HepG2 (cell line): Measurements from ENCODE around the gene VARS2. TPM values are rescaled to one million over a fixed set of nuclear protein-coding genes. Genes with fewer than 3 reads are reported as not detected.
A peak's percentile ranks its signal among the peaks of the same experiment; 100 is the strongest.

Experiments
- ARNTL ChIP-seq: sonication (generic); formaldehyde crosslinking; IDR thresholded peaks from 2 replicates; pipeline ENCODE4 v1.4.0; 2020; ENCODE audit warnings: mild to moderate bottlenecking, missing genetic modification reagents
- CERS6 ChIP-seq: sonication (generic); formaldehyde crosslinking; IDR thresholded peaks from 2 replicates; pipeline ENCODE4 v1.5.0; 2020; ENCODE audit warnings: missing genetic modification reagents
- IRF2 ChIP-seq: IDR thresholded peaks from 2 replicates; pipeline ENCODE4 v1.6.1; 2018; ENCODE audit warnings: missing genetic modification reagents, missing compliant biosample characterization
- MTA1 ChIP-seq: sonication (generic); formaldehyde crosslinking; IDR thresholded peaks from 2 replicates; pipeline ENCODE4 v1.4.0; 2020; ENCODE audit warnings: missing genetic modification reagents, mild to moderate bottlenecking, borderline replicate concordance
- NFKB2 ChIP-seq: sonication (generic); formaldehyde crosslinking; IDR thresholded peaks from 2 replicates; pipeline ENCODE4 v1.4.0; 2020; ENCODE audit warnings: missing genetic modification reagents, borderline replicate concordance
- NFYB ChIP-seq: sonication (generic); formaldehyde crosslinking; IDR thresholded peaks from 2 replicates; pipeline ENCODE4 v1.4.0; 2020; ENCODE audit warnings: missing genetic modification reagents
- POLR2G ChIP-seq: fragments of 200-400 bp; formaldehyde crosslinking; IDR thresholded peaks from 2 replicates; pipeline ENCODE4 v1.6.1; 2018; ENCODE audit warnings: mild to moderate bottlenecking, low read depth, low read length, moderate library complexity
- SP4 ChIP-seq: sonication (generic); formaldehyde crosslinking; IDR thresholded peaks from 2 replicates; pipeline ENCODE4 v1.8.1; 2023; ENCODE audit warnings: mild to moderate bottlenecking, missing genetic modification reagents
- SP5 ChIP-seq: IDR thresholded peaks from 2 replicates; pipeline ENCODE4 v1.6.1; 2016; ENCODE audit warnings: low read depth, borderline replicate concordance
- SRSF1 ChIP-seq: fragments of 200-400 bp; formaldehyde crosslinking; optimal IDR thresholded peaks from 2 replicates; pipeline ENCODE3; 2017; ENCODE audit warnings: mild to moderate bottlenecking, low read depth, low read length, moderate library complexity
- ZBTB1 ChIP-seq: sonication (generic); formaldehyde crosslinking; IDR thresholded peaks from 2 replicates; pipeline ENCODE4 v1.4.0; 2020; ENCODE audit warnings: missing genetic modification reagents, borderline replicate concordance
- ZFP36 ChIP-seq: fragments of 150-350 bp; IDR thresholded peaks from 2 replicates; pipeline ENCODE4 v1.6.1; 2018; ENCODE audit warnings: borderline replicate concordance, low read length, low read depth; ENCODE audit not compliant: partially characterized antibody
- ZMAT3 ChIP-seq: sonication (generic); formaldehyde crosslinking; conservative IDR thresholded peaks from 2 replicates; pipeline ENCODE4 v1.7.0; 2021; ENCODE audit warnings: missing genetic modification reagents
- ZNF292 ChIP-seq: sonication (generic); formaldehyde crosslinking; IDR thresholded peaks from 2 replicates; pipeline ENCODE4 v1.8.1; 2022; ENCODE audit warnings: mild to moderate bottlenecking, low read depth, missing genetic modification reagents, borderline replicate concordance
- ZNF383 ChIP-seq: sonication (generic); formaldehyde crosslinking; IDR thresholded peaks from 2 replicates; pipeline ENCODE4 v1.4.0; 2020; ENCODE audit warnings: missing genetic modification reagents, mild to moderate bottlenecking, borderline replicate concordance
- ZNF589 ChIP-seq: sonication (generic); formaldehyde crosslinking; conservative IDR thresholded peaks from 2 replicates; pipeline ENCODE4 v1.8.0; 2022; ENCODE audit warnings: mild to moderate bottlenecking, moderate library complexity, missing genetic modification reagents
- ZNF619 ChIP-seq: sonication (generic); formaldehyde crosslinking; IDR thresholded peaks from 2 replicates; pipeline ENCODE4 v1.4.0; 2020; ENCODE audit warnings: mild to moderate bottlenecking, missing genetic modification reagents
- polyA plus RNA-seq, 8 experiments: library from polyadenylated mRNA; depleted of rRNA in 3 of 8; stranded (reverse) in 7 of 8; unstranded in 1 of 8; fragments of >200 nt; fragmentation: Illumina TruSeq in 4 of 8; extraction: Trizol in 4 of 8; gene quantifications; 2 replicates each; pipeline versions ENCODE4 v1.2.1 to v1.2.3, GENCODE V29; 2011 to 2016; ENCODE audit warnings: low read depth in 4 of 8, missing spikeins in 1 of 8, mixed read lengths in 1 of 8; ENCODE audit not compliant: insufficient read depth in 1 of 8
- total RNA-seq, 5 experiments: library from RNA; depleted of rRNA; stranded (reverse); fragments of >200 nt; fragmentation: Illumina TruSeq; extraction: Trizol; gene quantifications; 2 replicates each; pipeline ENCODE4 v1.2.3, GENCODE V29; 2016; ENCODE audit warnings: low read depth in 1 of 5
- TF ChIP-seq, protein P1 (sequence below): sonication (generic); formaldehyde crosslinking; IDR thresholded peaks from 2 replicates; pipeline ENCODE4 v1.5.0; 2020; ENCODE audit warnings: missing genetic modification reagents
- TF ChIP-seq, protein P2 (sequence below): sonication (generic); formaldehyde crosslinking; IDR thresholded peaks from 2 replicates; pipeline ENCODE4 v1.4.0; 2020; ENCODE audit warnings: low read depth, mild to moderate bottlenecking, missing genetic modification reagents
- TF ChIP-seq, protein P3 (sequence below): sonication (generic); formaldehyde crosslinking; IDR thresholded peaks from 2 replicates; pipeline ENCODE4 v1.8.1; 2023; ENCODE audit warnings: mild to moderate bottlenecking, missing genetic modification reagents
- TF ChIP-seq, protein P4 (sequence below): sonication (generic); formaldehyde crosslinking; IDR thresholded peaks from 2 replicates; pipeline ENCODE4 v1.9.0; 2022; ENCODE audit warnings: low read depth, missing genetic modification reagents

The VARS2 gene
- total and polyA plus RNA-seq, 2 of the 13 experiments (the other 11 are each of a cell fraction or from before 2014, with no cell fraction given): 61.8 to 71.8 TPM

GRCh38 chr6:30907758-30908591 is 6.1 kb upstream of the VARS2 start, which contains the start of gene GTF2H4 (continued):
- TF ChIP-seq, protein P1, sequence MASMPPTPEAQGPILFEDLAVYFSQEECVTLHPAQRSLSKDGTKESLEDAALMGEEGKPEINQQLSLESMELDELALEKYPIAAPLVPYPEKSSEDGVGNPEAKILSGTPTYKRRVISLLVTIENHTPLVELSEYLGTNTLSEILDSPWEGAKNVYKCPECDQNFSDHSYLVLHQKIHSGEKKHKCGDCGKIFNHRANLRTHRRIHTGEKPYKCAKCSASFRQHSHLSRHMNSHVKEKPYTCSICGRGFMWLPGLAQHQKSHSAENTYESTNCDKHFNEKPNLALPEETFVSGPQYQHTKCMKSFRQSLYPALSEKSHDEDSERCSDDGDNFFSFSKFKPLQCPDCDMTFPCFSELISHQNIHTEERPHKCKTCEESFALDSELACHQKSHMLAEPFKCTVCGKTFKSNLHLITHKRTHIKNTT (CRISPR knock-in tag): no peak
- TF ChIP-seq ZNF292 (CRISPR knock-in tag): peak; percentile 63
- no peak for TF ChIP-seq CERS6 (CRISPR knock-in tag)
- peak; percentile 100 for TF ChIP-seq ZFP36
- TF ChIP-seq NFKB2: peak; percentile 43; the same call in 1 of the 2 replicates
- TF ChIP-seq POLR2G: peak; percentile 78
- peak; percentile 10; the same call in 1 of the 2 replicates for TF ChIP-seq ZBTB1 (CRISPR knock-in tag)
- 0 out of 2 replicates have a peak, but pooled peaks have one; percentile 62 for TF ChIP-seq ARNTL (CRISPR knock-in tag)
- TF ChIP-seq, protein P2, sequence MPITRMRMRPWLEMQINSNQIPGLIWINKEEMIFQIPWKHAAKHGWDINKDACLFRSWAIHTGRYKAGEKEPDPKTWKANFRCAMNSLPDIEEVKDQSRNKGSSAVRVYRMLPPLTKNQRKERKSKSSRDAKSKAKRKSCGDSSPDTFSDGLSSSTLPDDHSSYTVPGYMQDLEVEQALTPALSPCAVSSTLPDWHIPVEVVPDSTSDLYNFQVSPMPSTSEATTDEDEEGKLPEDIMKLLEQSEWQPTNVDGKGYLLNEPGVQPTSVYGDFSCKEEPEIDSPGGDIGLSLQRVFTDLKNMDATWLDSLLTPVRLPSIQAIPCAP (CRISPR knock-in tag): no peak
- peak; percentile 99 for TF ChIP-seq IRF2 (CRISPR knock-in tag)
- no peak; the same call in 1 of the 2 replicates for TF ChIP-seq ZMAT3 (CRISPR knock-in tag)
- TF ChIP-seq ZNF589: no peak
- peak; percentile 75; the same call in 1 of the 2 replicates for TF ChIP-seq SP4 (CRISPR knock-in tag)
- TF ChIP-seq SP5: peak; percentile 94
- TF ChIP-seq MTA1 (CRISPR knock-in tag): peak; percentile 84
- TF ChIP-seq, protein P3, sequence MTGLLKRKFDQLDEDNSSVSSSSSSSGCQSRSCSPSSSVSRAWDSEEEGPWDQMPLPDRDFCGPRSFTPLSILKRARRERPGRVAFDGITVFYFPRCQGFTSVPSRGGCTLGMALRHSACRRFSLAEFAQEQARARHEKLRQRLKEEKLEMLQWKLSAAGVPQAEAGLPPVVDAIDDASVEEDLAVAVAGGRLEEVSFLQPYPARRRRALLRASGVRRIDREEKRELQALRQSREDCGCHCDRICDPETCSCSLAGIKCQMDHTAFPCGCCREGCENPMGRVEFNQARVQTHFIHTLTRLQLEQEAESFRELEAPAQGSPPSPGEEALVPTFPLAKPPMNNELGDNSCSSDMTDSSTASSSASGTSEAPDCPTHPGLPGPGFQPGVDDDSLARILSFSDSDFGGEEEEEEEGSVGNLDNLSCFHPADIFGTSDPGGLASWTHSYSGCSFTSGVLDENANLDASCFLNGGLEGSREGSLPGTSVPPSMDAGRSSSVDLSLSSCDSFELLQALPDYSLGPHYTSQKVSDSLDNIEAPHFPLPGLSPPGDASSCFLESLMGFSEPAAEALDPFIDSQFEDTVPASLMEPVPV (CRISPR knock-in tag): peak; percentile 78; the same call in 1 of the 2 replicates
- peak; percentile 92 for TF ChIP-seq ZNF619 (CRISPR knock-in tag)
- TF ChIP-seq NFYB (CRISPR knock-in tag): peak; percentile 61
- peak; percentile 25 for TF ChIP-seq SRSF1
- TF ChIP-seq, protein P4, sequence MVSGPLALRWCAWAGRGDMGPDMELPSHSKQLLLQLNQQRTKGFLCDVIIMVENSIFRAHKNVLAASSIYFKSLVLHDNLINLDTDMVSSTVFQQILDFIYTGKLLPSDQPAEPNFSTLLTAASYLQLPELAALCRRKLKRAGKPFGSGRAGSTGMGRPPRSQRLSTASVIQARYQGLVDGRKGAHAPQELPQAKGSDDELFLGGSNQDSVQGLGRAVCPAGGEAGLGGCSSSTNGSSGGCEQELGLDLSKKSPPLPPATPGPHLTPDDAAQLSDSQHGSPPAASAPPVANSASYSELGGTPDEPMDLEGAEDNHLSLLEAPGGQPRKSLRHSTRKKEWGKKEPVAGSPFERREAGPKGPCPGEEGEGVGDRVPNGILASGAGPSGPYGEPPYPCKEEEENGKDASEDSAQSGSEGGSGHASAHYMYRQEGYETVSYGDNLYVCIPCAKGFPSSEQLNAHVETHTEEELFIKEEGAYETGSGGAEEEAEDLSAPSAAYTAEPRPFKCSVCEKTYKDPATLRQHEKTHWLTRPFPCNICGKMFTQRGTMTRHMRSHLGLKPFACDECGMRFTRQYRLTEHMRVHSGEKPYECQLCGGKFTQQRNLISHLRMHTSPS: 0 out of 2 replicates have a peak, but pooled peaks have one; percentile 12
- 0 out of 2 replicates have a peak, but pooled peaks have one; percentile 77 for TF ChIP-seq ZNF383 (CRISPR knock-in tag)
